Measurements from ENCODE around the gene TLX1.

TLX1 gene

GRCh38 chr10:101097881-101098280 lies 33.2 kb upstream of the TLX1 start:
- H3K4me1 ChIP-seq: no peaks in the 10 kb centered on the region
- no peak overlapping the region for H3K27ac ChIP-seq
- H3K4me2 ChIP-seq (ENCODE audit: low read length): no peak overlapping the region
- no peaks in the 10 kb centered on the region for H3K36me3 ChIP-seq (ENCODE audit: control insufficient read depth, insufficient read depth, low read length)
- H3K9me3 ChIP-seq (ENCODE audit: control insufficient read depth, low read length): no peaks in the 10 kb centered on the region
- no peaks in the 10 kb centered on the region for H3K79me2 ChIP-seq
- no peak overlapping the region for H3K9ac ChIP-seq
- H3K4me3 ChIP-seq (ENCODE audit: low read depth, low read length): no peak overlapping the region
- H3K27me3 ChIP-seq (ENCODE audit: control insufficient read depth, insufficient read depth, low read length): no peaks in the 10 kb centered on the region
- no peak for TF ChIP-seq CTCF (IDR thresholded peaks at IDR 0.05)
- no peak overlapping the region for H2AFZ ChIP-seq

- Histone ChIP-seq H3K36me3 (ENCODE audit: control insufficient read depth, insufficient read depth, low read length) (no peaks in the 10 kb centered on the region), H3K9ac (no peak overlapping the region), H3K27me3 (ENCODE audit: control insufficient read depth, insufficient read depth, low read length) (no peaks in the 10 kb centered on the region), H3K79me2 (no peaks in the 10 kb centered on the region), H2AFZ (no peak overlapping the region), H3K9me3 (ENCODE audit: control insufficient read depth, low read length) (no peaks in the 10 kb centered on the region), H3K27ac (no peak overlapping the region), H3K4me2 (ENCODE audit: low read length) (no peak overlapping the region), H3K4me3 (ENCODE audit: low read depth, low read length) (no peak overlapping the region), H3K4me1 (no peaks in the 10 kb centered on the region)
- no peak for TF ChIP-seq CTCF (IDR thresholded peaks at IDR 0.05)
These were observed 31.2 kb upstream of the TLX1 start for GRCh38 chr10:101099901-101100300.

GRCh38 chr10:101101372-101101881 lies 29.7 kb upstream of the TLX1 start:
- Histone ChIP-seq H3K4me1 (no peaks in the 10 kb centered on the region), H3K4me2 (ENCODE audit: low read length) (no peak overlapping the region), H3K9ac (no peak overlapping the region), H3K27me3 (ENCODE audit: control insufficient read depth, insufficient read depth, low read length) (no peaks in the 10 kb centered on the region), H3K9me3 (ENCODE audit: control insufficient read depth, low read length) (no peaks in the 10 kb centered on the region), H2AFZ (no peak overlapping the region), H3K36me3 (ENCODE audit: control insufficient read depth, insufficient read depth, low read length) (no peaks in the 10 kb centered on the region), H3K79me2 (no peaks in the 10 kb centered on the region), H3K27ac (no peak overlapping the region), H3K4me3 (ENCODE audit: low read depth, low read length) (no peak overlapping the region)
- no peak for TF ChIP-seq CTCF (IDR thresholded peaks at IDR 0.05)

GRCh38 chr10:101103430-101103829 lies 27.7 kb upstream of the TLX1 start:
- no peaks in the 10 kb centered on the region for H3K36me3 ChIP-seq (ENCODE audit: control insufficient read depth, insufficient read depth, low read length)
- H3K79me2 ChIP-seq: no peaks in the 10 kb centered on the region
- no peak overlapping the region for H3K4me2 ChIP-seq (ENCODE audit: low read length)
- no peaks in the 10 kb centered on the region for H3K27me3 ChIP-seq (ENCODE audit: control insufficient read depth, insufficient read depth, low read length)
- H3K4me3 ChIP-seq (ENCODE audit: low read depth, low read length): no peak overlapping the region
- TF ChIP-seq CTCF (IDR thresholded peaks at IDR 0.05): no peak
- no peak overlapping the region for H3K9ac ChIP-seq
- no peak overlapping the region for H3K27ac ChIP-seq
- no peak overlapping the region for H2AFZ ChIP-seq
- no peaks in the 10 kb centered on the region for H3K4me1 ChIP-seq
- no peaks in the 10 kb centered on the region for H3K9me3 ChIP-seq (ENCODE audit: control insufficient read depth, low read length)

GRCh38 chr10:101106351-101106750 lies 24.7 kb upstream of the TLX1 start:
- no peak for TF ChIP-seq CTCF (IDR thresholded peaks at IDR 0.05)
- Histone ChIP-seq H2AFZ (no peak overlapping the region), H3K36me3 (ENCODE audit: control insufficient read depth, insufficient read depth, low read length) (no peaks in the 10 kb centered on the region), H3K27me3 (ENCODE audit: control insufficient read depth, insufficient read depth, low read length) (no peaks in the 10 kb centered on the region), H3K9me3 (ENCODE audit: control insufficient read depth, low read length) (no peaks in the 10 kb centered on the region), H3K9ac (no peak overlapping the region), H3K27ac (no peak overlapping the region), H3K4me1 (no peaks in the 10 kb centered on the region), H3K79me2 (no peaks in the 10 kb centered on the region), H3K4me3 (ENCODE audit: low read depth, low read length) (no peak overlapping the region), H3K4me2 (ENCODE audit: low read length) (no peak overlapping the region)

Data from parathyroid adenoma (tissue), 2 donors.